ENCODE measurements around the gene CHID1.

DNA sequence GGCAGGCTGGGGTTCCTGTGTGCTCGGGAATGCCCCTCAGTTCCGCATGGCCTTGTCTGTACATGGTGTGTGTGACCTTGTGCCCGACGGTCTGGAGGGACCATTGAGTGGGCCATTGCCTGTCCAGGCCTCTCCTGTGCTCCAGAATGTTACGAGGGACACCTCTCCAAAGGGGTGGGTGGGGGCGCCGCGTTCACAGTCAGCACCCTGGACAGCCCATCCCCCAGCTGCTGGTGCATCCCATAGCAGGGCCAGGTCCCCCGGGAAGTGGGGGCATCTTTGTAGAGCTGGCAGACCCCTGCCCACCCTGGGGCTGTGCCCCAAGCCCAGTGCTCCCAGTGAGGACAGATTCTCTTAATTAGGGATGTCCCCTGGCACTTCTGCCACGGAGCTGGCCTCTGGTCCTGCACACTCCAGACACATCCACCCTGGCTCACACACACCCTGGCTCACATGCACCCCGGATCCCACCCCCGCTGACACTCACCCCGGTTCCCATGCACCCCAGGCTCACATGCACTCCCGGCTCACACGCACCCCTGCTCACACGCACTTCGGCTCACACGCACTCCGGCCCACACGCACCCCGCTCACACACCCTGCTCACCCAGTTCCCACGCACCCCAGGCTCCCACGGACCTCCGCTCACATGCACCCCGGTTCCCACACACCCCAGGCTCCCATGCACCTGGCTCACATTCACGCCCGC lies 52.4 kb downstream of the CHID1 start:
- TF ChIP-seq CTCF (IDR thresholded peaks at IDR 0.05), result no peak
- no peak for TF ChIP-seq POLR2A (IDR thresholded peaks at IDR 0.05)
